H1 (cell line): Measurements from ENCODE around the gene IFI27L1. TPM values are rescaled to one million over a fixed set of nuclear protein-coding genes. Genes with fewer than 3 reads are reported as not detected.

Experiments
- CTCF ChIA-PET: fragments of 300-600 bp; sonication (Branson Sonifier 250); formaldehyde crosslinking; loops from one replicate; lab custom pipeline; 2021; ENCODE audit not compliant: partially characterized antibody; lab: Charles Lee
- POLR2A ChIA-PET: fragments of 300-600 bp; sonication (Branson Sonifier 250); formaldehyde crosslinking; loops from one replicate; lab custom pipeline; 2021; ENCODE audit warnings: inconsistent platforms; ENCODE audit not compliant: partially characterized antibody; lab: Charles Lee
- DNase-seq, 2 experiments: peaks; one replicate each; pipeline versions ENCODE4 v3.0.0 to v3.0.0-alpha.2; 2010 to 2022; ENCODE audit warnings: low spot score in 2 of 2, low read depth in 1 of 2, mixed read lengths in 1 of 2
- FAIRE-seq: peaks from 2 replicates; lab custom pipeline; 2011; peaks lifted over from hg19 to GRCh38; lab: Jason Lieb, UNC
- H2AFZ ChIP-seq: 2 replicates; pipeline ENCODE4 v1.8.1; 2012; ENCODE audit warnings: low read length, inconsistent platforms
- H2AK5ac ChIP-seq: 2 replicates; pipeline ENCODE4 v1.6.1; 2013; ENCODE audit warnings: low read depth, low read length
- H2BK120ac ChIP-seq: replicated peaks from 2 replicates; pipeline ENCODE3; 2013; ENCODE audit warnings: low read depth, low read length, inconsistent platforms
- H2BK12ac ChIP-seq: 2 replicates; pipeline ENCODE4 v1.6.1; 2013; ENCODE audit warnings: low read depth, low read length
- H2BK15ac ChIP-seq: 2 replicates; pipeline ENCODE4 v1.6.1; 2013; ENCODE audit warnings: low read length
- H2BK20ac ChIP-seq: 2 replicates; pipeline ENCODE4 v1.6.1; 2013; ENCODE audit warnings: low read length
- H2BK5ac ChIP-seq: 2 replicates; pipeline ENCODE4 v1.6.1; 2013; ENCODE audit warnings: low read depth, low read length
- H3K14ac ChIP-seq: 2 replicates; pipeline ENCODE4 v1.6.1; 2013; ENCODE audit warnings: inconsistent platforms; ENCODE audit not compliant: insufficient read length
- H3K18ac ChIP-seq: 2 replicates; pipeline ENCODE4 v1.6.1; 2013; ENCODE audit warnings: low read length; ENCODE audit errors: extremely low read depth
- H3K23ac ChIP-seq: 2 replicates; pipeline ENCODE4 v1.6.1; 2013; ENCODE audit warnings: inconsistent platforms; ENCODE audit not compliant: insufficient read length
- H3K23me2 ChIP-seq: 2 replicates; pipeline ENCODE4 v1.6.1; 2013; ENCODE audit warnings: low read depth, low read length
- H3K27ac ChIP-seq: 2 replicates; pipeline ENCODE4 v1.6.1; 2011; ENCODE audit warnings: low read depth, low read length, inconsistent platforms
- H3K27me3 ChIP-seq, 4 experiments: replicated peaks in 1 of 4; 1 replicate in 1 of 4; 2 replicates in 3 of 4; pipeline versions ENCODE4 v1.6.1 to v1.8.1; 2011 to 2013; ENCODE audit warnings: low read length in 3 of 4, mild to moderate bottlenecking in 3 of 4, inconsistent platforms in 2 of 4, mixed read lengths in 2 of 4, moderate library complexity in 1 of 4; ENCODE audit not compliant: control insufficient read depth in 3 of 4, insufficient read depth in 3 of 4; ENCODE audit errors: extremely low read depth in 1 of 4
- H3K36me3 ChIP-seq, 4 experiments: 2 replicates each; pipeline versions ENCODE4 v1.6.1 to v1.8.1; 2011 to 2013; ENCODE audit warnings: mild to moderate bottlenecking in 4 of 4, low read length in 3 of 4, moderate library complexity in 2 of 4, control low read depth in 1 of 4, inconsistent platforms in 1 of 4; ENCODE audit not compliant: insufficient read depth in 4 of 4, control insufficient read depth in 2 of 4
- H3K4ac ChIP-seq: replicated peaks from 2 replicates; pipeline ENCODE3; 2013; ENCODE audit warnings: low read length, low read depth, mixed read lengths, inconsistent platforms; ENCODE audit not compliant: insufficient read length
- H3K4me1 ChIP-seq, 4 experiments: replicated peaks in 1 of 4; 1 replicate in 1 of 4; 2 replicates in 3 of 4; pipeline versions ENCODE4 v1.6.1 to v1.8.1; 2011 to 2013; ENCODE audit warnings: low read length in 3 of 4, inconsistent platforms in 2 of 4, mixed read lengths in 1 of 4; ENCODE audit not compliant: insufficient read depth in 4 of 4, control insufficient read depth in 3 of 4
- H3K4me2 ChIP-seq, 2 experiments: 2 replicates each; pipeline versions ENCODE4 v1.6.1 to v1.8.1; 2011 to 2013; ENCODE audit warnings: low read depth in 2 of 2, low read length in 2 of 2, control low read depth in 1 of 2, inconsistent platforms in 1 of 2, mild to moderate bottlenecking in 1 of 2; ENCODE audit not compliant: insufficient read depth in 1 of 2
- H3K4me3 ChIP-seq, 4 experiments: fragments of 200-600, 300-600 bp in 1 of 4; sonication (generic), shearing (Covaris generic), sonication (Bioruptor Twin) in 1 of 4; 2 replicates each; pipeline versions ENCODE4 v1.5.1 to v1.8.1; 2011 to 2016; ENCODE audit warnings: low read length in 4 of 4, low read depth in 3 of 4, control low read depth in 2 of 4, inconsistent platforms in 2 of 4, mild to moderate bottlenecking in 2 of 4, mixed read lengths in 1 of 4, moderate library complexity in 1 of 4; ENCODE audit not compliant: insufficient read depth in 2 of 4; ENCODE audit errors: extremely low read depth in 1 of 4
- H3K56ac ChIP-seq: replicated peaks from 2 replicates; pipeline ENCODE3; 2013; ENCODE audit warnings: low read depth, mild to moderate bottlenecking, mixed read lengths, low read length, inconsistent platforms; ENCODE audit not compliant: insufficient read length
- H3K79me1 ChIP-seq: 2 replicates; pipeline ENCODE4 v1.6.1; 2013; ENCODE audit warnings: low read depth, low read length, control low read depth
- H3K79me2 ChIP-seq, 2 experiments: 2 replicates each; pipeline versions ENCODE4 v1.6.1 to v1.8.1; 2012 to 2013; ENCODE audit warnings: low read length in 2 of 2, mild to moderate bottlenecking in 2 of 2, inconsistent platforms in 1 of 2; ENCODE audit not compliant: insufficient read depth in 2 of 2, control insufficient read depth in 1 of 2
- H3K9ac ChIP-seq, 4 experiments: replicated peaks in 1 of 4; 1 replicate in 1 of 4; 2 replicates in 3 of 4; pipeline versions ENCODE4 v1.6.1 to v1.8.1; 2011 to 2013; ENCODE audit warnings: low read depth in 3 of 4, low read length in 3 of 4, control low read depth in 2 of 4, mild to moderate bottlenecking in 2 of 4, moderate library complexity in 2 of 4, inconsistent platforms in 1 of 4; ENCODE audit errors: extremely low read depth in 1 of 4
- H3K9me3 ChIP-seq, 2 experiments: 2 replicates each; pipeline versions ENCODE4 v1.6.1 to v1.8.1; 2012 to 2013; ENCODE audit warnings: mild to moderate bottlenecking in 2 of 2, moderate library complexity in 2 of 2, control low read depth in 1 of 2, inconsistent platforms in 1 of 2, low read depth in 1 of 2, low read length in 1 of 2, mixed read lengths in 1 of 2; ENCODE audit not compliant: insufficient read depth in 2 of 2
- H4K20me1 ChIP-seq, 2 experiments: replicated peaks in 1 of 2; 2 replicates each; pipeline versions ENCODE3 to v1.8.1; 2011 to 2013; ENCODE audit warnings: inconsistent platforms in 2 of 2, low read length in 2 of 2, mild to moderate bottlenecking in 1 of 2; ENCODE audit not compliant: insufficient read depth in 2 of 2, control insufficient read depth in 1 of 2
- H4K5ac ChIP-seq: 2 replicates; pipeline ENCODE4 v1.6.1; 2013; ENCODE audit warnings: low read length, low read depth, mixed read lengths, inconsistent platforms; ENCODE audit not compliant: insufficient read length
- H4K8ac ChIP-seq: 2 replicates; pipeline ENCODE4 v1.8.0; 2013; ENCODE audit warnings: mild to moderate bottlenecking, moderate library complexity, low read length, inconsistent platforms; ENCODE audit not compliant: insufficient read depth; ENCODE audit errors: extremely low read depth
- H4K91ac ChIP-seq: replicated peaks from 2 replicates; pipeline ENCODE3; 2013; ENCODE audit warnings: low read length, mixed read lengths, inconsistent platforms; ENCODE audit not compliant: insufficient read length
- GABPA ChIP-seq: IDR thresholded peaks from 2 replicates; pipeline ENCODE4 v1.6.1; 2011; ENCODE audit warnings: mild to moderate bottlenecking, low read length, moderate library complexity, borderline replicate concordance; ENCODE audit not compliant: insufficient read depth
- HDAC2 ChIP-seq, 2 experiments: fragments of 300-600 bp in 1 of 2; sonication (generic) in 1 of 2; IDR thresholded peaks; 2 replicates each; pipeline ENCODE4 v1.6.1; 2011 to 2012; ENCODE audit warnings: low read depth in 2 of 2, low read length in 2 of 2, mild to moderate bottlenecking in 2 of 2, moderate library complexity in 2 of 2, borderline replicate concordance in 1 of 2, inconsistent platforms in 1 of 2
- NANOG ChIP-seq: IDR thresholded peaks from 2 replicates; pipeline ENCODE4 v1.6.1; 2011; ENCODE audit warnings: low read length, low read depth, mild to moderate bottlenecking, inconsistent platforms; ENCODE audit not compliant: insufficient read depth, poor library complexity, severe bottlenecking
- SIX5 ChIP-seq: IDR thresholded peaks from 2 replicates; pipeline ENCODE4 v1.6.1; 2011; ENCODE audit warnings: mild to moderate bottlenecking, low read depth, low read length
- WGBS, 2 experiments: shearing (Covaris generic) in 1 of 2; methylation state at CpG; one replicate each; pipeline versions ENCODE4 v1.1.6 to v1.1.7; 2013 to 2015; ENCODE audit warnings: low lambda C conversion rate in 2 of 2, mixed read lengths in 2 of 2, inconsistent platforms in 1 of 2, low coverage in 1 of 2, missing lambda C conversion rate in 1 of 2; ENCODE audit not compliant: insufficient replicate concordance in 2 of 2, insufficient coverage in 1 of 2, insufficient read length in 1 of 2; ENCODE audit errors: extremely low coverage in 1 of 2, missing lambda C conversion rate in 1 of 2; 5-methylcytosine and 5-hydroxymethylcytosine counted together
- polyA plus RNA-seq, 7 experiments: library from polyadenylated mRNA; depleted of rRNA in 3 of 7; stranded (reverse) in 5 of 7; unstranded in 2 of 7; fragments of >200 nt in 5 of 7; fragments of 200-250 nt in 2 of 7; gene quantifications; 1 replicate in 5 of 7; 2 replicates in 1 of 7; 4 replicates in 1 of 7; pipeline versions ENCODE4 v1.2.1 to v1.2.3, GENCODE V29; 2011 to 2013; ENCODE audit warnings: missing spikeins in 2 of 7, mixed read lengths in 2 of 7
- total RNA-seq: library from RNA; stranded (reverse); fragmentation: NEBNext Ultra II Directional; extraction: Animal tissue kit (Norgen Biotek cat#: 25700); gene quantifications from 2 replicates; pipeline ENCODE4 v1.2.1, GENCODE V29; 2021
- TF ChIP-seq, protein P1 (sequence below): IDR thresholded peaks from 2 replicates; pipeline ENCODE4 v1.6.1; 2011; ENCODE audit warnings: low read length, improper control_type of control experiment

IFI27L1 gene
- total and polyA plus RNA-seq, 2 of the 8 experiments (the other 6 are each of a cell fraction or from before 2014, with no cell fraction given) = 21.2 to 30.5 TPM

DNA sequence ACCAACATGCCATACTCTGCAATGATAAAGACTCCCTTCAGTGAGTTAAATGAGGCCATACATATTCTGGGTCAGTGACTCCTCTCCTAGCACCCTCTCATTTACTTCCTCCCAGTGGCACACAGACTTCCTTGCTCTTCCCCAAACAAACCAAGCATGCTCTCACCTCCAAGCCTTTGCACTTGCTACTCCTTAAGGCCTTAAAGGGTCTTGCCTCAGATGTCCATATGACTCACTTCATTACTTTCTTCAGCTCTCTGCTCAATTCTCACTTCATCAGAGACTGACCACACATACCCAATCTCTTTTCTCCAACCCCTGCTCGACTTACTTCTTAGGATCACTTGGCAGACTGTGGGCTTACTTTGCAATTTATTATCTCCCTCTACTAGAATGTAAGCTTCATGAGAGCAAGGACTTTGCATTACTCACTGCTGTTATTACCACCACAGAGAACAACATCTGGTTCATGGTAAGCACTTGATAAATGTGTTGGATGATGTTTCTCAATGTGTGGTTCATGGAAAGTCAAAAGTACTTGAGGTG, 22.9 kb upstream of the IFI27L1 start:
- Histone ChIP-seq H3K27ac (no peak overlapping the region), H3K27me3 (no peaks in the 10 kb centered on the region), H2BK15ac (no peak overlapping the region), H3K9ac (no peak overlapping the region), H3K4ac (no peak overlapping the region), H2AFZ (no peak overlapping the region), H2BK20ac (no peak overlapping the region), H3K9me3 (no peaks in the 10 kb centered on the region), H3K4me2 (no peak overlapping the region), H4K8ac (no peak overlapping the region), H3K14ac (no peak overlapping the region), H2BK5ac (no peak overlapping the region), H2AK5ac (no peak overlapping the region), H3K79me1 (peaks cover 4% of the 10 kb centered on the region), H2BK12ac (no peak overlapping the region), H3K4me1 (peaks cover 0 to 2% (median 0%) of the 10 kb centered on the region in 4 experiments; a peak in 1 of 7 replicates)
- POLR2A ChIA-PET = interaction anchor here (1.1 to 1.4 kb wide), 2 partner anchors 12 to 22 kb away, joined by 3 to 4 read pairs; no protein-coding TSS in a partner anchor
- no peak for FAIRE-seq
- 87% methylated on average over 1 of the region's 1 CpG; no CpG with 5 or more reads in 1 of the 2 experiments for WGBS, 2 experiments
- TF ChIP-seq, protein P1, sequence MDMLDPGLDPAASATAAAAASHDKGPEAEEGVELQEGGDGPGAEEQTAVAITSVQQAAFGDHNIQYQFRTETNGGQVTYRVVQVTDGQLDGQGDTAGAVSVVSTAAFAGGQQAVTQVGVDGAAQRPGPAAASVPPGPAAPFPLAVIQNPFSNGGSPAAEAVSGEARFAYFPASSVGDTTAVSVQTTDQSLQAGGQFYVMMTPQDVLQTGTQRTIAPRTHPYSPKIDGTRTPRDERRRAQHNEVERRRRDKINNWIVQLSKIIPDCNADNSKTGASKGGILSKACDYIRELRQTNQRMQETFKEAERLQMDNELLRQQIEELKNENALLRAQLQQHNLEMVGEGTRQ = no peak
- no peak for TF ChIP-seq HDAC2 (IDR thresholded peaks at IDR 0.05; ENCODE audit: borderline replicate concordance in 1 of 2, low read depth in 2 of 2, low read length in 2 of 2)
- TF ChIP-seq SIX5 = no peak
- no peak for TF ChIP-seq GABPA
- no peak for TF ChIP-seq NANOG
- TF ChIP-seq, all 59 proteins: peak for 0
- Histone ChIP-seq H3K79me2 (peaks cover 0 to 9% of the 10 kb centered on the region in 2 experiments; a peak in 2 of 4 replicates), H3K23ac (no peak overlapping the region), H4K5ac (no peak overlapping the region), H3K36me3 (peaks cover 26 to 79% (median 61%) of the 10 kb centered on the region in 4 experiments), H4K91ac (no peak overlapping the region), H4K20me1 (peaks cover 6 to 8% of the 10 kb centered on the region in 2 experiments), H2BK120ac (no peak overlapping the region), H3K4me3 (no peak overlapping the region), H3K18ac (no peak overlapping the region), H3K23me2 (no peaks in the 10 kb centered on the region; the same call in 1 of the 2 replicates), H3K56ac (no peak overlapping the region)
- DNase-seq = no peak
- CTCF ChIA-PET = interaction anchor here (1.1 to 17.4 kb wide), 6 partner anchors 11 to 82 kb away, joined by 3 to 148 read pairs (median 4); no protein-coding TSS in a partner anchor
